Measurements from ENCODE around the gene HSPA1L. TPM values are rescaled to one million over a fixed set of nuclear protein-coding genes. Genes with fewer than 3 reads are reported as not detected.

The HSPA1L gene
- total RNA-seq, 3 donors from 2014 or later: 1.2 to 3.4 (median 1.3) TPM

- H3K4me3 ChIP-seq: no peak overlapping the region
- DNase-seq (no peak), ATAC-seq (no peak)
- TF ChIP-seq CTCF (IDR thresholded peaks at IDR 0.05): no peak
- intact Hi-C loops (cut with DNase I, micrococcal nuclease): no loop called here
- no peaks in the 10 kb centered on the region for H3K9me3 ChIP-seq
- peaks cover 2% of the 10 kb centered on the region for H3K4me1 ChIP-seq (ENCODE audit: low read depth)
- H3K36me3 ChIP-seq (ENCODE audit: low read depth): peaks cover 3% of the 10 kb centered on the region
These were observed 32.8 kb downstream of the HSPA1L start for GRCh38 chr6:31782126-31782855.

DNA sequence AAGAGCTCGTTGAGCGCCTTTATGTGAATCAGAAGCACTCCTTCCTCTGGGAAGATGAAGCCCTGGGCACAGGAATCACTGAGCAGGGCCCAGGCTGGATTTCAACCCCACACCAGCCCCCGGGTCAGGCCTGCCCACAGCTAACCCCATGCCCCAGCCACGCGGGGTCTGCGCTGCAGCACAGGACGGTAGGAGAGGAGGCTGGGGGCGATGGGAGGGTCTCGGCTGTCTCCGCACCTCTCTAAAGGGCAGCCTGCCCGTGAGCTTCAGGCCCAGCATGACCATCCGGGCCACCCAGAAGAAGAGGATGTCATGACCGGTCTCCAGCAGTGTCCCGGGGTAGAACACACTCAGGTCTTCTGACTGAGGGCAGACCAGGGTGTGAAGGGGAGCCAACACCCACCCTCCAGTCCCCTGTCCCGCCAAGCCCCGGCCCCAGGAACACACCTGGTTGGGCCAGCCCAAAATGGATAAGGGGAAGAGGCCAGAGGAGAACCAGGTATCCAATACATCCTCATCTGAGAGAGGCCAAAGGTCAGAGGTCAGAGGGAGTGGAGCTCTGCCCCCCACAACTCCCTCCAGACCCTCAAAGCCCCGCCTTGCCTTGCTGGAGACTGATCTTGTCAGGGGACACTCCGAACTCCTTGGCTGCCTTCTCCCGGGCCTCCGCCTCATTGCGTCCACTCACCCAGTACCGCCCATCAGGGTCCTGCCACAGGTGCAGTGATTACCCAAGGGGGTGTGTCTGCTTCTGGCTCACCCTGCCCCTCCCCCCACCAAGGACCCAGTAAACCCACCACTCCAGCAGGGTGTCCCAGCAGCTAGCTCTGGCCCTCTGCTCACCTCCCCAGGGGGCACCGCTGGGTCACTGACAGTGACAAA, 33.6 kb downstream of the HSPA1L start:
- no peak for TF ChIP-seq CTCF (IDR thresholded peaks at IDR 0.05)

DNA sequence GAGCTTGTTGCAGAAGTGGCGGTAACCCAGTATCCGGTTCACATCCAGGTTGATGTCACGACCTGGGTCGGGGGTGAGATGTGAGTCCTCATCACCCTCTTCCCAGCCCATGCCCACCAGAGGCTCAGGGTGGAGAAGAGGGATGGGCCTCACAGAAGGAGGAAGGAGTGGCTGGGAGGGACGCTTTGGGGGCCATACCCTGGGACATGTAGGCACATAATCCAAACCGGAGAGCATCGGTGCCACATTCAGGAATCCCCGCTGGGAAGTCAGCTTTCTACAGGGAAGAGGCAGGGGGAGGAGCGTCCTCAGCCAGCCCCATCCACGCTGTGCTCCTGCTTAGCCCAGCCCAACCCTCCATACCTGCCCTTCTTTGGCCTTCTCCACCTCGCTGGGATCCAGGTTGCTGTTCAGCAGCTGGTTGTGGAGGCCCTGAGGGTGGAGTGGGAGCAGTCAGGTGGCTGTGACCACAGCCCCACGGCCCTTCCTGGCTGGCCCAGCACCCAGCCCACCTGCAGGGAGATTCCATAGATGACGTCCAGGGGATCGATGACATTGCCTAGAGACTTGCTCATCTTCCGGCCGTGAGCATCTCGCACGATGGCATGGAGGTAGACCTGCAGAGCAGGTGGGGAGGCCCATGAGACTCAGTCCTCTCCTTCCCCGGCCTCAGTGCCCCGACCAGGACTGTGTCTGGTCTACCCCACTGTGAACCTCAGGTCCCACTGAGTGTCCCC, 34.4 kb downstream of the HSPA1L start:
- DNase-seq: no peak
- intact Hi-C loops (cut with DNase I, micrococcal nuclease): no loop called here
- Histone ChIP-seq H3K36me3 (ENCODE audit: low read depth) (peaks cover 3% of the 10 kb centered on the region), H3K4me3 (no peak overlapping the region), H3K4me1 (ENCODE audit: low read depth) (peaks cover 18% of the 10 kb centered on the region), H3K9me3 (no peaks in the 10 kb centered on the region)
- no peak for TF ChIP-seq CTCF (IDR thresholded peaks at IDR 0.05)
- ATAC-seq: no peak

More for the DNA sequence above, 33.6 kb downstream of the HSPA1L start:
- intact Hi-C loops (cut with DNase I, micrococcal nuclease): no loop called here
- ATAC-seq (no peak), DNase-seq (no peak)
- Histone ChIP-seq H3K4me1 (ENCODE audit: low read depth) (peaks cover 10% of the 10 kb centered on the region), H3K4me3 (no peak overlapping the region), H3K36me3 (ENCODE audit: low read depth) (peaks cover 3% of the 10 kb centered on the region), H3K9me3 (no peaks in the 10 kb centered on the region)

DNA sequence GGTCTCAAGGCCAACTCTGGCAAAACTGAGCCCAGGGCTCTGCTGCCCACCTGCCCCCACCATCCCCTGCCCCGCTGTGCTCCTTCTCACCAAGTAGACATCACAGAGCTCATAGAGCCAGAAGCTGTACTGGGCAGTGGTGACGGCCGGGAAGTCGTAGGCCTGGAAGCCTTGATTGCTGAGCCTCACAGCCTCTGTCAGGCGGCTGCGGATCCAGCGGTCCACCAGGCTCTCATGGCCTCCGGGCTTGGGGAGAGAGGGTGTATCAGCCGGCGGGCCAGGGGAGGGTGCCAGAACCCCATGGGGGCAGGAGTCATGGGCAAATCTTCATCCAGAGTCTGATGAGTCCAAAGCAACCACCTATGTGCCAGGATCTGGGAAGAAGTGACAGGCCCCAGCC, 35.2 kb downstream of the HSPA1L start:
- Histone ChIP-seq H3K4me1 (ENCODE audit: low read depth) (peaks cover 25% of the 10 kb centered on the region), H3K4me3 (no peak overlapping the region), H3K9me3 (no peaks in the 10 kb centered on the region), H3K36me3 (ENCODE audit: low read depth) (peaks cover 3% of the 10 kb centered on the region)
- intact Hi-C loops (cut with DNase I, micrococcal nuclease): no loop called here
- no peak for TF ChIP-seq CTCF (IDR thresholded peaks at IDR 0.05)
- DNase-seq: no peak
- ATAC-seq: no peak

DNA sequence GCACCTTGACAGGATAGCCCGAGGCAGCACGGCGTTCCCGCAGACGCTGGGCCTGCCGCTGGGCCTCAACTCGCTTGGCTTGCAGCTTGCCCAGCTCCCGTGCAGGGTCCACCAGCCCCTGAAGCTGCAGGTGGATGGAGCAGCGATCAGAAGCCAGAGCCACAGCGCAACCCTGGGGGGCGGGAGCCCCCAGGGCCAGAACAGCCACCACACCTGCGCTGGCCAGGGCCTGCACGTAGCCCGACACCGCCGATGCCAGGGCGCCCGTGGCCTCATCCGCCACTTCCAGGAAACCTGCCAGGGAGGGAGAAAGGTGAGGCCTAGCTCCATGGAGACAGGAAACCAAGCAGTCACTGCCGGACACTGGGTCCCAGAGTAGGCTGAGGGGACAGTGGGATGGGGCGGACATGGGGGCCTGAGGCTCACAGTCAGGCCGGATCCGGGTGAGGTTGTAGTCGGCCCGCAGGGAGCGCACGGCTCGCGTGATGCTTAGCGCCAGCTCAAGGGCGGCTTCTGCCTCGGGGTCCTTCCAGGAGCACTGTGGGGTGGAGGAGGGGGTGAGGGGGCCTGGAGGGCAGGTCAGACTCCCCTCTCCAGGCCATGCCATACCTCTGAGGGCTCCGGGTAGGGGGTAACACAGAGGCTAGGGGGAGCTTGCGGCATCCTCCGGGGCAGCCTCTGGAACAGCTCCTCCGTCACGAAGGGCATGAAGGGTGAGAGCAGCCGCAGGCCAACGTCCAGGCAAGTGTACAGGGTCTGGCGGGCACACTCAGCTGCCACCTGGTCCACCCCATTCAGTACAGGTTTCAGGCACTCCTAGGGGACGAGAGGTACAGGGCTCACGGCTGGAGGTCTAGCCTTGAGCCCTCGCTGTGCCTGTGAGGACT, 35.8 kb downstream of the HSPA1L start:
- no peak for DNase-seq
- no peak for TF ChIP-seq CTCF (IDR thresholded peaks at IDR 0.05)
- H3K9me3 ChIP-seq: no peaks in the 10 kb centered on the region
- H3K36me3 ChIP-seq (ENCODE audit: low read depth): peaks cover 3% of the 10 kb centered on the region
- intact Hi-C loops (cut with DNase I, micrococcal nuclease): no loop called here
- ATAC-seq: no peak
- H3K4me1 ChIP-seq (ENCODE audit: low read depth): peaks cover 29% of the 10 kb centered on the region
- no peak overlapping the region for H3K4me3 ChIP-seq

Data from mucosa of descending colon (tissue), 3 donors.